ENCODE results near the gene CD163L1.
"Not testable (repeated sequence)": the region's sequence is repeated elsewhere in the genome, so short reads cannot be mapped to it uniquely, and the experiment has no call there.

The CD163L1 gene

DNA sequence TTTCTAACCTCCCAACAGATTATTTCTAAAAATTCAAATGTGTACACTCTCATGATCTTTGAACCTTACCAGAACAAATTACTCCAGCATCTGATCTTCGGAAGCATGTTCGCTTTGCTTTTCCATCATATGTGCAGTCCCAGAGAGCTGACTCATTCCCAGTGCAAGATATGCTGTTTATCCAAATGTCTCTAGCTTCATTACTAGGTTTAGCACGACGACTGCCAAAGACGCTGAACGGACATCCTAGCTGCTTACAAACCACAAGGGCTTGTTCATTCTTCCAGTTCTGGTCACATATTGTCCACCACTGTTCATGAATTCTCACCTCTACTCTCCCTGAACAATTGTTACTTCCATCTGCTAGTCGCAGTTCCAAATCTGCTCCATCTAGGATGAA lies 40.5 kb downstream of the CD163L1 start:
- DNase-seq = no peak

DNA sequence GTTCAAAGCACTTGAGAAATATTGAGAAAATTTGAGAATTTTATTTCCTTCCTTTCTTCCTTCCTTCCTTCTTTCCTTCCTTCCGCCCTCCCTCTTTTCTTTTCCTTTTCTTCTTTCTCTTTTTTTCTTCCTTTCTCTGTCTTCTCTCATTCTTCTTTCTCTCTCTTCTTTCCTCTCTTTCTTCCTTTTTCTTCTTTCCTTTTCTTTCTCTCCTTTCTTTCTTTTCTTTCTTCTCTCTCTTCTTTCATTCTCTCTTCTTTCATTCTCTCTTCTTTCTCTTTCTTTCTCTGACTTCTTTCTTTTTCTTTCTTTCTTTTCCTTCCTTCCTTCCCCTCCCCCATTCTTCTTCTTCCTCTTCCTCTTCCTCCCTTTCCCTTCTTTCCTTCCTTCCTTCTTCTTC lies 44.9 kb downstream of the CD163L1 start:
- DNase-seq = no peak

DNA sequence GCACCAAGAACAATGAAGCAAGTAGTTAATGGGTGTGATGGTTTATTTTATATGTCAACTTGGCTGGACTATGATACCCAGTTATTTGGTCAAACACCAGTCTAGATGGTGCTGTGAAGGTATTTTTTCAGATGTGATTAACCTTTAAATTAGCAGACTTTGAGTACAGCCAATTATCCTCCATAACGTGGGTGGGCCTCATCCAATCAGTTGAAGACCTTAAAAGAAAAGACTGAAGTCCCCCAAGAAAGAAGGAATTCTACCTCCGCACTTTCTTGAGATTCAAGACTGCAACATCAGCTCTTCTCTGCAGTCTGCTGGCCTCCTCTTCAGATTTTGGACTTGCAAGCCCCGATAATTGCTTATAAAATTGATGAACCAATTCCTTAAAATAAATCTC lies 47.5 kb downstream of the CD163L1 start:
- DNase-seq = no peak

DNA sequence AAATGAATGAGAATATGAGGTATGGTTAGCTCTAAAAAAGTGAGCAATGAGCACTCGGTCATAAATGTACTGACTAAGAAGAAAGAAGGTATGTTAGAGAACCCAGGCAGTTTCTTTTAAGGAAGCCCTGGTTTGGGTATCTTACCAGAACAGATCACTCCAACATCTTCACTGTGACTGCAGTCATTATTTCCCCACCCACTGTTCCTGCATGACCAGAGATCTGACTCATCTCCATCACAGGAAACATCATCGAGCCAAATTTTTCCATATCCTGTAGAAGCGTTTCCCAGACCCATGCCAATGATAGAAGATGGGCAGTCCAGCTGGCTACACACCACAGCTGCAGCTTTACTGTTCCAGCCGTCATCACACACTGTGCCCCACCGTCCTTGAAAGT lies 48.0 kb downstream of the CD163L1 start:
- DNase-seq = no peak

DNA sequence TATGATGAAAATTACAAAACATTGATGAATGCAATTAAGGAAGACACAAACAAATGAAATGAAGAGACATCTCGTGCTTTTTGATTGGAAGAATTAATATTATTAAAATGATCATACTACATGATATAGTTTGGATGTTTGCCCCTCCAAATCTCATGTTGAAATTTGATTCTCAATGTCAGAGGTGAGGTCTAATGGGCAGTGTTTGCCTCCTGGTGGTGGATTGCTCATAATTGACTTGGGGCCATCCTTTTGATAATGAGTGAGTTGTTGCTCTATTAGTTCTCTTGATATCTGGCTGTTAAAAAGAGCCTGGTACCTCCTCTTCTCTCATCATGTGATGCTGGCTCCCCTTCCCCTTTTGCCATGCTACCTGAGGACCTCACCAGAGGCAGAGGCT lies 56.7 kb downstream of the CD163L1 start:
- no peak for DNase-seq

DNA sequence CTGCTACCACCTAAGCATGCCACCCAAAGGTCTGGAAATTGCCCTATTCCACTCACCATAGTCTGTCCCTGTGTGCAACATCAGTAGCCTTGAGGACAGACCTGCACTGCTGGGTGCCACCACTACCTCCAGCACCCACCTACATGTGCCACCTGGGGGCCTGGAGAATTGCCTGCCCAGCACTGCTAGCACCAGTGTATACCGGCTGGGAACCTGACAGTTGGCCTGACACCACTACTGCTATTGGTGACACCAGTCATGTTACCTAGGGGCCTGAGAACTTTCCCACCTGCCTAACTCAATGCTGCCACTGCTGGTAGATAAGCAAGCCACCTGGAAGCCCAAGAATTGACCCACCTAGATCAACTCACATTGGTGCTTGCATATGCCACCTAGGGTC lies 60.8 kb downstream of the CD163L1 start:
- no peak for DNase-seq

DNA sequence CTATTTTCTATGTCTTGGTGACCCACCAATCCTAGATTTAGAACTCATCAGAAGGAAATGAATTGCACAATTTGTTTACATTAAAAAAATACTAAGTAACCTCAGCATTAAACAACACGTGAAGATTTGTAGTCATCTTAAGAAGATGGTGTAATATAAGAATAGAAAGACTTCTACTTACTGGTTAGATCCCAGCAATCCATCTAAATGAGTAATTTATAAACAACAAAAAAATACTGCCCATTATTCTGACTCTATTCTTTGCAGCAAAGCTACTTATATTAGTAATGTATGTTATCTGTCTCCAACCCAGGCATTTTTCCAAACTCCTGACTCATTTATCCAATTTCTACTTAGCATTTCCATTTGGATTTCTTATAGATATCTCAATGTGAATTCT lies 67.8 kb downstream of the CD163L1 start:
- DNase-seq = no peak

DNA sequence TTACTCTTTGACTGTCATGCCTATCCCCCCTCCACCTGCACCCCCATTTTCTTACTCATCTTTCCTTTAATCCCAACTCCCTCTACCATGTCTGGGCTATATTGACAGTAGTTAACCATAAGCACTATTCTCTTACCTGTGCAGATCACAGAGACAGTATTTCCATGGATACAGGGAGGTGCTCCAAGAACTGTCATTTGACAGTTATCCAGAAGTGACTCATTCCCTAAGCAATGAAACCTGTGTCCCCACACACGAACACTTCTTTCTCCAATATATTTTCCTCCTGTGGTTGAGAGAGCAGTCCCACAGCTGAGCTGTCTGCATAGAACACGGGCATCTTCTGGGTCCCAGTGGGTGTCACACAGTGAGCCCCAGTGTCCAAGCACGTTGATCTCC lies 68.8 kb downstream of the CD163L1 start:
- DNase-seq = no peak

DNA sequence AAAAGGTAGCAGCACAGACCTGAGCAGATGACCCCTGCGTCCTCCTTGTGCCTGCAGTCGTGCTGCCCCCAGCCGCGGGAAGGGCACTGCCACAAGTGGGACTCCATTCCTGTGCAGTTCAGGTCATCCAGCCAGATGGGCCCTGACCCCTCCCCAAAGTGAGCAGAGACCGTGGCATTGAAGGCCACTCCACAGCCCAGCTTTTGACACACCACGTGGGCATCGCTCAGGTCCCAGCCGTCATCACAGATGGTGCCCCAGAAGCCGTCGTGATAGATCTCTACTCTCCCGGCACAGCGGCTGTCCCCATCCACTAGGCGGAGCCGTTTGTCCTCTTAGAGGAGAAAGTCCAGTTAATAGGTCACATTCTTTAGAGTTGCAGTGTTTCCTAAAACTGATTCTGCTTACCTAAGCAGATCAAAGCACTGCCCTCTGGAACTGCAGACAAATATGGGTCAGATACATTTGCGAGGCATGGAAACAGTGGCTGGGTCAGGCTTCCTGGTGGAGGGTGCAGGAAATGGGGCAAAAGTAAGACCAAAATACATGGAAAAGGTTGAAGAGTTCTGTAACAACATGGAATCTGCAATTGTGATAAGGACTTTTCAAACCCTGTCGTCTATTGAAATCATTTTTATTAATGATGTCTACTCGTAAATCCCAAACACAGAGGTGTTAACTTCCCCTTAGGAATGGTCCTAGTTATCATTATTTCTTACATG lies 69.4 kb downstream of the CD163L1 start:
- DNase-seq = no peak

DNA sequence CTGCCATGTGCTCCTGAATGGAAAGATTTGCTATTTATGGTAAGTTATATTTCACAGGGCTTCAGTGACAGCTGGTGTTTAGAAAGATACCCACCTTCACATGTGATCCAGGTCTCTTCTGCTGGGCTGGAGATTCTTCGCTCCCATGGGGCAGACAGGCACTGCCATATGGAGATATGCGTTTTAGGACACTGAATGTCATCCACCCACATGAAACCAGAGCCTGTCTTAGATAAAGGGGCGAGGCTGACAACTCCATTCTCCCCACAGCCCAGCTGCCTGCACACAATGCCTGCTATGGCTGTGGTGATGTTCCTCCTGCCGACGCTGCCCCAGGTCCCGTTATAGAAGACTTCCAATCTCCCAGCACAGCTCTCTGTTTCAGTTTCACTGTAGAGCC lies 70.7 kb downstream of the CD163L1 start:
- DNase-seq = no peak

DNA sequence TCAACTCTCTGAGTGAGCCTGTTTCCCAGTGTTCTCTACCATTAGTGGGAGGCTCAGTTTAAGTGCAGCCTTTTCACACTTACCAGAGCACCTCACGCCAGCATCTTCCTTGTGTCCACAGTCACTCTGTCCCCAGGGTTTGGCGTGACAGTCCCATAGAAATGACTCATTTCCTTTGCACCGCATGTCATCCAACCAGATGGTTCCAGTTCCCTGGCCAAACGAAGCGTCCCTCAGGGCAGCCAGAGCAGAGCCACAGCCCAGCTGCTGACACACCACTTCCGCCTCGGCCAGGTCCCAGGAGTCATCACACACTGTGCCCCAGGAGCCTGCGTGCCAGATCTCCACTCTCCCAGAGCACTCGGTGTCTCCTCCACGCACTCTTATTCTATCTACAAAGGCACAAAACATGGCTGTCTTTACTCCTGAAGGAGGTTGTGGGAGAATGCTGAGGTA lies 74.7 kb downstream of the CD163L1 start:
- DNase-seq = no peak

DNA sequence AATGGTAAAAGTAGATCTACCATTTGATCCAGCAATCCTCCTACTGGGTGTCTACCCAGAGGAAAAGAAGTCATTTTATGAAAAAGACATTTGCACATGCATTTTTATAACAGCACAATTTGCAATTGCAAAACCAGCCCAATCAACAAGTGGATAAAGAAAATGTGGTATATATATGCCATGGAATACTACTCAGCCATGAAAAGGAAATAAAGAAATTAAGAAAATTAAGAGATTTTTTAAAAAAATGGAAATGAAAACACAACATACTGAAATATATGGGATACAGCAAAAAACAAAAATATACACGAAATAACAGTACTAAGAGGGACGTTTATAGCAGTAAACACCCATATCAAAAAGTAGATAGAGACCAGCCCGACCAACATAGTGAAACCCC lies 81.2 kb downstream of the CD163L1 start:
- DNase-seq = no peak

DNA sequence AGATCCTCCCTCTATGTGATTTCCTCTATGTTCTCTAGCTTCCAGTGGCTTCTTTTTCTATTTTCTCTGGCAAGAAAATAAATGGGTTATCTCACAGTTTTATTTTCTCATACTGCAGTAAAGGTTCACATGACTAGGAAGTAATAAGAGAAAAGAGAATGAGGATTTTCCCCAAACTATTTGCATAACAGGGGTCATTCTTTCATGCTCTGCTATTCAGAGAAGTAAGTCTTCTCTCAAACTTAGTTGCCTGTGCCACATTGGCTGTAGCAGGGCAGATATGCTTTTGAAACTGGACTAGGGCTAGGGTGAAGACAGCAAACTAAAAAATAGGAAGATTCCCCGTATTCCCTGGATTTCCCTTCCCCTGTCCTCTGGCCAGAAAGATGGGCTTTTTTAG lies 82.7 kb downstream of the CD163L1 start:
- no peak for DNase-seq

DNA sequence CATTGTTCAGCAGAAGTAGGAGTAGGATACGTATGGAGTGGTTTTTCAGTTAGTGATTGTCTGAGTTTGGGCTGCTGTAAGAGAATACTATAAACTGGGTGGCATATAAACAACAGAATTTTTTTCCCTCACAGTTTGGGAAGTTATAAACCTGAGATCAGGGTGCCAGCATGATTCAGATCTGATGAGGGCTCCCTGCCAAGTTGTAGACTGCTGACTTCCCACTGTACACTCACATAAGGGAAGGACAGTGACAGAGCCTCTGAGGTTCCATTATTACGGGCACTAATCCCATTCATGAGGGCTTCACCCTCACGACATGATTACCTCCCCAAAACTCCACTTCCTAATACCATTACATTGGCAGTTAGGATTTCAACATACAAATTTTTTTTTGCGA lies 89.4 kb downstream of the CD163L1 start:
- DNase-seq = no peak

DNA sequence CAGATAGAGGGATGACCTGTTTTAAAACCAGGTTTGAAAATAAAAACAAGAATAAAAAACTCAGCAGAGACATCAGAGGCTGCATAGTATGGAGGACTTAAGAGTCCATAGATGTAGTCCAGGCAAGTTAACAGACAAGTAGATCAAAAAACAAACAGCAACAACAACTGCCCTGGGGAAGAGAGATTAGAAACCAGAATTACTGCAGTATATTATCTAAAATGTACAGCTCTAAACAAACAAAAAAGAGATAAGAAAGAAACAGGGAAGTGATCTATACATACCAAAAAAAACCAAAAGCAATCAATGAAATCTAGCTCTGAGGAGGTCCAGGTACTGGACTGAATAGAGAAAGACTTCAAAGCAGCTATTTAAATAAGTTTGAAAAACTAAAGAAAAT lies 91.3 kb downstream of the CD163L1 start:
- no peak for DNase-seq

DNA sequence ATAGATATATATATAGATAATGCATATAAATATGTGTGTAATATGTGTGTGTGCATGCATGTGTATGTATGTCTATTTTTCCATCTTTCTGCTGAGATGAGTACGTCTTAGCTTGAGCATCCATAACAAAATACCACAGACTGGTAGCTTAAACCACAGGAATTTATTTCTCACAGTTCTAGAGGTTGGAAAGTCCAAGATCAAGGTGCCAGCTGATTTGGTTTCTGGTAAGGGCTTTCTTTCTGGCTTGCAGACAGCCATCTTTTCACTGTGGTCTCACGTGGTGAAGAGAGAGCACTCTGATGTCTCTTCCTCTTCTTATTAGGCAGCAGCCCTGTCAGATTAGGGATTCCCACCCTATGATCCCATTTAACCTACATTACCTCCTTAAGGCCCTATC lies 92.8 kb downstream of the CD163L1 start:
- DNase-seq = no peak

DNA sequence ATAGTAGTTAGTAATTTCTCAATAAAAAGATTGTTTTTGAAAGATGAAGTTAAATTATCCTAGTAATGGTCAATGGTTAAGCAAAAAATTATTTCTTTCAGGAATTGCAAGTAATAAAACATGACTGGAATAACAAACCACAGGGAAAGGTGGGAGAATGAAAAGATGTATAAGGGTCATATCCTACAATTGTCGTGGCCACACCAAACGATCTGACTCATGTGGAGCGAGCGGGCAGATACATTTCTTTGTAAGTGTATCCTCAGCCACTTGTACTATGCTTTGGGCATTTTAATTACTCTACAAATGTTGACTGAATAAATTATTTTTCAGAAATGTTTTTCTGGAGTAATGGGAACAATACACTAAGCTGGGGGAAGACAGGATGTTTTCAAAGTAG lies 94.5 kb downstream of the CD163L1 start:
- no peak for DNase-seq

DNA sequence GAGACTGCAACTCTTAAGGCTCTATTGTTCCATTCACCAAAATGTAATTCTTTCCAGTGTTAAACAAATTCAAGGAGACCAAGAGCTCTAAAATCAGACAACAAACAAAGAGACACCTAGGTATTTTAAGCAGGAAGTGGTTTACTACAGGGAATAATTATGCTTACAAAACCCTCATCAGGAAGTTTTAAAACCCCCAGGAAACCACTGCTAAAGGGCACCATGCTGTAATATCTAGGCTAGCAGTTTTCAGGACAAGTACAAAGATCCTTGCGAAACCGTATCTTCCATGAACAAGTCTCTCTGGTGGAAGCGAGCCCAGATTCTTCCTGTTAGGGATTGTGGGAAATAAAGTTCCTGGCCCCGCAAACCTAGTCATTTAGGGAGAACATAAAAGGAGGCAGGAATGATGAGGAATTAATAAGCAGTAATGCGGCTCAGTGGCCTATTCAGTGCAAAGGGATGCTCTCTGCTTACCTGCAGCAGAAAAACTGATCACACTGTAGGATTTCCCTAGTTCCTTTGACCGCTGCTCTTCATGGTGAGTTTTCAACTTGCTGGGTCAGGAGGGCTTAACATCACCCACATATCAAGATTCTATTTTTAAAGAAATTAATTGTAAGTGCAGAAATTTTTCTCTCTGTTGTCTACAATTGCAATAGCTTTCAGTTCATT lies 97.3 kb downstream of the CD163L1 start:
- DNase-seq = no peak

DNA sequence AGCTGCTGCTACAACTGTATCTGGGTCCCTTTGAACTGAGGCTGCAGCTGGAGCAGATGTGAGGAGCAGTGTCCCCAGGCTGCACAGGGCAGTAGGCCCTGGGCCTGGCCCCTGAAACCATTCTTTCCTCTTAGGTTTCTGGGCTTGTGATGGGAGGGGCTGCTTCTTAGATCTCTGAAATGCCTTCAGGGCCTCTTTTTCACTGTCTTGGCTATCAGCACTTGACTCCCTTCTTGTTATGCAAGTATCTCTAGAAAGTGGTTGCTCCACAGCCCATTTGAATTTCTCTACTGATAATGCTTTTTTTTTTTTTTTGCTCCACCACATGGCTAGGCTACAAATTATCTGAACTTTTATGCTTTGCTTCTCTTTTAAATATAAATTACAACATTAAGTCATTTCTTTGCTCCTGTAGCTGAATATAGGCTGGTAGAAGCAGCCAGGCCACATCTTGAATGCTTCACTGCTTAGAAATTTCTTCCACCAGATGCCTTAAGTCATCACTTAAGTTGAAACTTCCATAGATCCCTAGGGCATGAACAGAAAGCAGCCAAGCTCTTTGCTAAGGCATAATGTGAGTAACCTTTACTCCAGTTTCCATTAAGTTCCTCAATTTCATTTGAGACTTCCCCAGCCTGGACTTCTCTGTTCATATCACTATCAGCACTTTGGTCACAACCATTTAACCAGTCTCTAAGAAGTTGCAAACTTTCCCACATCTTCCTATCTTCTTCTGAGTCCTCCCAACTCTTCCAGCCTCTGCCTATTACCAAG lies 98.9 kb downstream of the CD163L1 start:
- no peak for DNase-seq

DNA sequence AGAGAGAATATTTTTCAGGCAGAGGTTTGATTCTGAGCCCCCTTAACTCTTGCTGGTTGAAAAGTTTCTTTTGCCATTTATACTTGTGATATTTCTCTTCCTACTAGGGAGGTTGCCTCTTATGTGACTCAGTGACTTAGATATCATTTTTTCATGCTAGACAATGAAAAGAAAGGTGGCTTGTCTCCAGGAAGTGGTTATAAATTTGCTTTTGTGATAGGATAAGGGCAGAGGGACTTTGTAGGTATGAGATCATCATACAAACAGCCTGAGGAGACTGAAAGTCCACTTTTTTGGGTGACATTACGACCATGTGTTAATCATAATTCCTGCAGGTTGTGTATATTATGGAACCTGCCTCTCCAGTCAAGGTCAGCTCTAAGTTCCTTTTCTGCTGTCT lies 104.3 kb downstream of the CD163L1 start:
- no peak for DNase-seq

DNA sequence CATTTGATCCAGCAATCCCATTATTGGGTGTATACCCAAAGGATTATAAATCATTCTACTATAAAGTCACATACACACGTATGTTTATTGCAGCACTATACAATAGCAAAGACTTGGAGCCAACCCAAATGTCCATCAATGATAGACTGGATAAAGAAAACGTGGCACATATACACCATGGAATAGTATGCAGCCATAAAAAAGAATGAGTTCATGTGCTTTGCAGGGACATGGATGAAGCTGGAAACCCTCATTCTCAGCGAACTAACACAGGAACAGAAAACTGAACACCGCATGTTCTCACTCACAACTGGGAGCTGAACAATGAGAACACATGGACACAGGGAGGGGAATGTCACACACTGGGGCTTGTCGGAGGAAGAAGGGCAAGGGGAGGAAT lies 106.2 kb downstream of the CD163L1 start:
- not testable (repeated sequence) for DNase-seq

DNA sequence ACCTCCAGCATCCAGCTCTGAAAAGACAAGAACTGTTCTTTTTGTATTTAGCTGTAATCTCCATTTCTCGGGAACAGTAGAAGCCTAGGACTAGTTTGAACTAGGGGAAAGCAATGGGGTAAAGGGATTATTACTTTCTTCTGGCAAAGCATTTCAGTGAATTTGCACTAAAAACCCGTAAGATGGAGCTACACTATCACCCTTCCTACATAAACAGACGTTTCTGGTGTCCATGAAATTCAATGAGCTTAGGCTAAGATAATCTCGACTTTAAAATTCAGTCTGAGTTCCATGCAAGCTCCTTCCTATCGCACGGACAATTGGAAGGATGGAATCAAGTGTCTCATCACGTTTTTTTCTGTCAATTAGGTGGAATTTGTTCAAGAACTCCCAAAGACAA lies 116.0 kb downstream of the CD163L1 start:
- no peak for DNase-seq

DNA sequence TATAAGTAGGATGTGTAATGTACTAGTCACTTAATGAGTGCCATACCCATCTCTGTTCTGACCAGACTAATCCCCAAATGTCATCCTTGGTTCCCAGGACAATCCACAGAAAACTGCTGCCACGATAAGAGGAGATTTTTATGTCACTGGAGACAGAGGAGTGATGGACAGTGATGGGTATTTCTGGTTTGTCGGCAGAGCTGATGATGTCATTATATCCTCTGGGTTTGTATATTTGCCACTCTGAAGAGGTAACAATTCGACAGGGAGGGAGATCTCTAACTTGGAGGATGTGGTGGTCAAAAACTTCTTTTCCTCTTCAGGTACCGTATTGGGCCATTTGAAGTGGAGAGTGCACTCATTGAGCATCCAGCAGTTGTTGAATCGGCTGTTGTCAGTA lies 119.8 kb downstream of the CD163L1 start:
- DNase-seq = no peak

DNA sequence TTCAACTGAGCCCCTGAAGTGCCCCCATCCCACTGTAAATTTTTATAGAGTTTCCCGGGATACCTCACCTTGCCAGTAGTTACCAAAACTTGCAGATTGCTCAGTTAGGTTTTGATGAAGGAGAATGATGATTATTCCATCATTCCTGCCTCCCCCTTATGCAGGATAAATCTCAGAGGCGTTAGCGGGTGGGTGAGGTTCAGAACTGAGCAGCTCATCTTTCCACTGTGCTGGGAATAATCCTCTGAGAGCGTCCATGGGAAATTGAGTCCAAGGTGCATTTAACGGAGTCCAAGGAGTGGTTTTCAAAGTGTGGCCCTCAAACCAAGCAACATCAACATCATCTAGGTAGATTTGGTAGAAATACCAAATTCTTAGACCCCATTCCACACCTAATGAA lies 121.4 kb downstream of the CD163L1 start:
- DNase-seq = no peak

All from C1 segment of cervical spinal cord (tissue), 14 donors.